Measurements from ENCODE around the gene USP12.

The USP12 gene

GRCh38 chr13:27016875-27017274, 154.7 kb downstream of the USP12 start:
- TF ChIP-seq REST (IDR thresholded peaks at IDR 0.05; ENCODE audit: insufficient replicate concordance, low read depth) (no peak), SPI1 (IDR thresholded peaks at IDR 0.05; ENCODE audit: borderline replicate concordance, low read depth) (no peak), GABPA (IDR thresholded peaks at IDR 0.05; ENCODE audit: low read depth) (no peak), CTCF (IDR thresholded peaks at IDR 0.05; ENCODE audit: insufficient read depth, low read length) (no peak), POLR2AphosphoS5 (IDR thresholded peaks at IDR 0.05; ENCODE audit: low read depth) (no peak)
- no peak for DNase-seq (ENCODE audit: low read depth in 1 of 2, low spot score in 1 of 2)
- Histone ChIP-seq H3K27ac (replicated peaks) (no peak overlapping the region), H3K27me3 (ENCODE audit: insufficient read depth, poor library complexity, severe bottlenecking) (peaks cover 2% of the 10 kb centered on the region), H3K4me3 (replicated peaks; ENCODE audit: insufficient read depth, low read length) (no peak overlapping the region)

Data from HL-60 (cell line).